ENCODE data around the gene ARMC6. TPM values are rescaled to one million over a fixed set of nuclear protein-coding genes. Genes with fewer than 3 reads are reported as not detected.

Gene ARMC6
- total and polyA plus RNA-seq, 2 of the 13 experiments (the other 11 are each of a cell fraction or from before 2014, with no cell fraction given): 16.2 to 36.8 TPM

- TF ChIP-seq ZNF883 (CRISPR knock-in tag; IDR thresholded peaks at IDR 0.05; ENCODE audit: not compliant biosample characterization) (peak; percentile 66), SMAD9 (CRISPR knock-in tag; IDR thresholded peaks at IDR 0.05) (no peak), ZSCAN21 (CRISPR knock-in tag; IDR thresholded peaks at IDR 0.05; ENCODE audit: borderline replicate concordance) (peak; percentile 62; the same call in 1 of the 2 replicates), PBX3 (CRISPR knock-in tag; IDR thresholded peaks at IDR 0.05; ENCODE audit: borderline replicate concordance) (peak; percentile 95), DNMT3B (CRISPR knock-in tag; conservative IDR thresholded peaks at IDR 0.05) (no peak), HBP1 (CRISPR knock-in tag; IDR thresholded peaks at IDR 0.05; ENCODE audit: low read depth) (peak; percentile 77; the same call in 1 of the 2 replicates), SP1 (IDR thresholded peaks at IDR 0.05) (peak; percentile 80; the same call in 1 of the 2 replicates), SP1 (CRISPR knock-in tag; IDR thresholded peaks at IDR 0.05) (peak; percentile 92), KMT2A (CRISPR knock-in tag; IDR thresholded peaks at IDR 0.05) (peak; percentile 23; the same call in 1 of the 2 replicates), TCF7L2 (IDR thresholded peaks at IDR 0.05; ENCODE audit: low read depth, low read length) (no peak), GATAD1 (CRISPR knock-in tag; IDR thresholded peaks at IDR 0.05) (peak; percentile 84), CAMTA2 (CRISPR knock-in tag; IDR thresholded peaks at IDR 0.05; ENCODE audit: borderline replicate concordance) (no peak), HMG20A (CRISPR knock-in tag; IDR thresholded peaks at IDR 0.05; ENCODE audit: borderline replicate concordance) (no peak), TOE1 (CRISPR knock-in tag; IDR thresholded peaks at IDR 0.05) (0 out of 2 replicates have a peak, but pooled peaks have one; percentile 42), ISL2 (CRISPR knock-in tag; IDR thresholded peaks at IDR 0.05) (0 out of 2 replicates have a peak, but pooled peaks have one; percentile 20), STAT5B (CRISPR knock-in tag; IDR thresholded peaks at IDR 0.05) (no peak)
- TF ChIP-seq, protein P1, sequence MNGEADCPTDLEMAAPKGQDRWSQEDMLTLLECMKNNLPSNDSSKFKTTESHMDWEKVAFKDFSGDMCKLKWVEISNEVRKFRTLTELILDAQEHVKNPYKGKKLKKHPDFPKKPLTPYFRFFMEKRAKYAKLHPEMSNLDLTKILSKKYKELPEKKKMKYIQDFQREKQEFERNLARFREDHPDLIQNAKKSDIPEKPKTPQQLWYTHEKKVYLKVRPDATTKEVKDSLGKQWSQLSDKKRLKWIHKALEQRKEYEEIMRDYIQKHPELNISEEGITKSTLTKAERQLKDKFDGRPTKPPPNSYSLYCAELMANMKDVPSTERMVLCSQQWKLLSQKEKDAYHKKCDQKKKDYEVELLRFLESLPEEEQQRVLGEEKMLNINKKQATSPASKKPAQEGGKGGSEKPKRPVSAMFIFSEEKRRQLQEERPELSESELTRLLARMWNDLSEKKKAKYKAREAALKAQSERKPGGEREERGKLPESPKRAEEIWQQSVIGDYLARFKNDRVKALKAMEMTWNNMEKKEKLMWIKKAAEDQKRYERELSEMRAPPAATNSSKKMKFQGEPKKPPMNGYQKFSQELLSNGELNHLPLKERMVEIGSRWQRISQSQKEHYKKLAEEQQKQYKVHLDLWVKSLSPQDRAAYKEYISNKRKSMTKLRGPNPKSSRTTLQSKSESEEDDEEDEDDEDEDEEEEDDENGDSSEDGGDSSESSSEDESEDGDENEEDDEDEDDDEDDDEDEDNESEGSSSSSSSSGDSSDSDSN (CRISPR knock-in tag; IDR thresholded peaks at IDR 0.05): peak; percentile 37; the same call in 1 of the 2 replicates
- TF ChIP-seq, protein P2, sequence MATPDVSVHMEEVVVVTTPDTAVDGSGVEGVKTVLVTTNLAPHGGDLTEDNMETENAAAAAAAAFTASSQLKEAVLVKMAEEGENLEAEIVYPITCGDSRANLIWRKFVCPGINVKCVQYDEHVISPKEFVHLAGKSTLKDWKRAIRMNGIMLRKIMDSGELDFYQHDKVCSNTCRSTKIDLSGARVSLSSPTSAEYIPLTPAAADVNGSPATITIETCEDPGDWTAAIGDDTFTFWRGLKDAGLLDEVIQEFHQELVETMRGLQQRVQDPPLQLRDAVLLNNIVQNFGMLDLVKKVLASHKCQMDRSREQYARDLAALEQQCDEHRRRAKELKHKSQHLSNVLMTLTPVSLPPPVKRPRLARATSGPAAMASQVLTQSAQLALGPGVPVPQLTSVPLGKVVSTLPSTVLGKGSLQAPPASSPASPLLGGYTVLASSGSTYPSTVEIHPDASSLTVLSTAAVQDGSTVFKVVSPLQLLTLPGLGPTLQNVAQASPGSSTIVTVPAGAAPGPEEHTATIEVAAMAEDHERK (CRISPR knock-in tag; IDR thresholded peaks at IDR 0.05; ENCODE audit: low read depth): peak; percentile 19; the same call in 1 of the 2 replicates
Observed at GRCh38 chr19:19063183-19064097, 30.0 kb downstream of the ARMC6 start, which contains the start of gene SLC25A42 (continued).

All from HepG2 (cell line).